ENCODE measurements around the gene SAPCD1. TPM values are rescaled to one million over a fixed set of nuclear protein-coding genes. Genes with fewer than 3 reads are reported as not detected.

Gene SAPCD1
- total RNA-seq (2014; rRNA removed; shearing (Covaris generic)) (2.5 TPM in 1 of 2 replicates, not detected in the other), polyA plus RNA-seq (2016; fragmentation: Nextera tagmentation; extraction: Ambion mirVana) (0.85 and 1.3 TPM in 2 replicates)

DNA sequence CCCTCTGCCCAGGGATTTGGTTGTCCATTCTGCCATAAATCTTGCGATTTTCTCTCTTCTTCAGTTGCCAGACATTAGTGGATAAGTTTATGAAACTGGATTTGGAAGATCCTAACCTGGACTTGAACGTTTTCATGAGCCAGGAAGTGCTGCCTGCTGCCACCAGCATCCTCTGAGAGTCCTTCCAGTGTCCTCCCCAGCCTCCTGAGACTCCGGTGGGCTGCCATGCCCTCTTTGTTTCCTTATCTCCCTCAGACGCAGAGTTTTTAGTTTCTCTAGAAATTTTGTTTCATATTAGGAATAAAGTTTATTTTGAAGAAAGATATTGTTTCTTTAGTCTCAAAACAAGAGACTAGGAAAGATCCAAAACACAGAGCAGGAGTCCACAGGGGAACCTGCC, at the start of gene SAPCD1:
Gene SAPCD1 (plus strand): TSS at position 301 of the 400 bp plus-strand sequence. CDS start 399 bp downstream, outside the sequence.
- no peak for DNase-seq

DNA sequence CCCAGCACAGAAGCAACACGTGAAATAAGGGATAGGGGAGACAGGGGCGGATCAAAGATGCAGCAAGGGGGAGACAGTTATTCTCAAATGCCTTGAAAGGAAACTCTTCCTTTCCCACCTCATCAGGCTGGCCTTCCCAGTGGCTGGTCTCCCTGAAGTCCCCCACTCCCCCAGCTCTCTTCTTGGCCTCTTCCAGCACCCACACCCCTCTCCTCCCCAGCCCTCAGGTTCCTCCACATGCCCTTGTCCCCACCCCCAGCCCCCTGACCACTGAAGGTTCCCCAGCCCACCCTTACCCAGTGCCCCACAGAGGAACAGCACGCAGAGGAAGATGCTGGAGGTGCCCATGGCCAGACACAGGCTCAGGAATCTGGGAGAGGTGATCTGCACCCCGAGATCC, 49.0 kb upstream of the SAPCD1 start:
- Histone ChIP-seq H2AFZ (no peak overlapping the region), H3K27me3 (replicated peaks; ENCODE audit: insufficient read depth) (no peaks in the 10 kb centered on the region), H4K20me1 (ENCODE audit: insufficient read depth) (no peaks in the 10 kb centered on the region), H3K4me3 (no peak overlapping the region), H3K9me3 (ENCODE audit: low read depth) (no peaks in the 10 kb centered on the region), H3K4me2 (ENCODE audit: unreplicated experiment) (no peak overlapping the region), H3K36me3 (ENCODE audit: low read depth) (no peaks in the 10 kb centered on the region), H3K9me2 (ENCODE audit: insufficient read depth) (no peaks in the 10 kb centered on the region), H3K79me2 (ENCODE audit: insufficient read depth) (no peaks in the 10 kb centered on the region), H3K9ac (no peak overlapping the region), H3K4me1 (ENCODE audit: insufficient read depth) (no peaks in the 10 kb centered on the region), H3K27ac (no peak overlapping the region), H3F3A (ENCODE audit: insufficient read depth) (no peaks in the 10 kb centered on the region)
- in situ Hi-C loops (cut with MboI), result no loop called here
- no peak for DNase-seq
- WGBS, 2 experiments (ENCODE audit: low coverage in 1 of 2, low lambda C conversion rate in 2 of 2, missing lambda C conversion rate in 2 of 2), result 68 to 78% methylated on average over 4 of the region's 4 CpGs
- TF ChIP-seq EZH2phosphoT487 (IDR thresholded peaks at IDR 0.05; ENCODE audit: insufficient read depth, low read depth), result no peak
- no peak for TF ChIP-seq EZH2 (IDR thresholded peaks at IDR 0.05; ENCODE audit: insufficient read depth, poor library complexity, severe bottlenecking)

More for the DNA sequence above, at the start of gene SAPCD1:
- H3K9ac ChIP-seq, result 0 out of 2 replicates have a peak within 1 kb of the TSS, but pooled peaks have one; percentile 15
- H3K27me3 ChIP-seq (replicated peaks; ENCODE audit: insufficient read depth), result no peaks in the 10 kb centered on the region
- no peak within 1 kb of the TSS for H3K4me2 ChIP-seq (ENCODE audit: unreplicated experiment)
- no peak within 1 kb of the TSS for H2AFZ ChIP-seq
- H3K4me3 ChIP-seq, result no peak within 1 kb of the TSS
- H3F3A ChIP-seq (ENCODE audit: insufficient read depth), result no peaks in the 10 kb centered on the region
- H3K9me3 ChIP-seq (ENCODE audit: low read depth), result no peaks in the 10 kb centered on the region
- no peaks in the 10 kb centered on the region for H3K79me2 ChIP-seq (ENCODE audit: insufficient read depth)
- H3K36me3 ChIP-seq (ENCODE audit: low read depth), result no peaks in the 10 kb centered on the region
- TF ChIP-seq EZH2phosphoT487 (IDR thresholded peaks at IDR 0.05; ENCODE audit: insufficient read depth, low read depth), result no peak
- TF ChIP-seq EZH2 (IDR thresholded peaks at IDR 0.05; ENCODE audit: insufficient read depth, poor library complexity, severe bottlenecking), result no peak
- WGBS, 2 experiments (ENCODE audit: low coverage in 1 of 2, low lambda C conversion rate in 2 of 2, missing lambda C conversion rate in 2 of 2), result 78 to 83% methylated on average over 4 of the region's 4 CpGs
- in situ Hi-C loops (cut with MboI), result no loop called here
- H4K20me1 ChIP-seq (ENCODE audit: insufficient read depth), result no peaks in the 10 kb centered on the region
- H3K4me1 ChIP-seq (ENCODE audit: insufficient read depth), result peaks cover 9% of the 10 kb centered on the region
- H3K27ac ChIP-seq, result no peak within 1 kb of the TSS
- H3K9me2 ChIP-seq (ENCODE audit: insufficient read depth), result no peaks in the 10 kb centered on the region

DNA sequence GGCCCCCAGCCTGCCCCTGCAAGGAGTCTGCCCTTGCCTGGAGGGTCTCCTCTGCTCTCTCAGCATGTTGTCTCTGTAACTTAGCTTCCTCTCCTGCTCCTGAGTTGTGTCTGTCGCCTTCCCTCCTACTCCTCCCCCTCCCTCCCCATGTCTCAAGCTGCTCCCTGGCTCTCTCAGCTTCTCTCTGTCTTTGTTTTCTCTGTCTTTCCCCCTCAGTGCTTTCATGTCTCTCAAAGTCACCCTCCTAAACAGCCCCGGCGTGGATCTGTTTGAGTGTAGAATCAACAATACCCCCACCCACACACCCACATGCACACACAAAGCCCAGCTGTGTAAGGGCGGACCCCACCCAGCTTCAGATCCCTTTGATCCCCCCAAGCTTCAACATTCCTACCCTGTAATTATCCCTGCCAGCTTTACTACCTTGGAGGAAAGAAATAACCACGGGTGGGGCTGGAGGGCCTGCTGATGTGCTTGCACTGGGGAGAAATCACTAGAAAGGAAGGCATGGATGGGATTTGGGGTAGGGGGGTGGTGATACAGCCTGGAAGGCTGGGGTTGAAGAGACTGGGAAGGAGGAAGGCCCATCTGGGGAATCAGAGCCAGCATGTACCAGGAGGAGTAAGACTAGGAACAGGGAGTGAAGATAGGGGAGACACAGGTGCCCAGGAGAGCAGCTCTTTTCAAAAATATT, 48.3 kb upstream of the SAPCD1 start:
- H3K9me2 ChIP-seq (ENCODE audit: insufficient read depth), result no peaks in the 10 kb centered on the region
- no peaks in the 10 kb centered on the region for H3F3A ChIP-seq (ENCODE audit: insufficient read depth)
- DNase-seq, result no peak
- no peak overlapping the region for H3K27ac ChIP-seq
- H3K79me2 ChIP-seq (ENCODE audit: insufficient read depth), result no peaks in the 10 kb centered on the region
- no peak overlapping the region for H3K4me3 ChIP-seq
- H3K9me3 ChIP-seq (ENCODE audit: low read depth), result no peaks in the 10 kb centered on the region
- H3K4me1 ChIP-seq (ENCODE audit: insufficient read depth), result no peaks in the 10 kb centered on the region
- no peaks in the 10 kb centered on the region for H3K27me3 ChIP-seq (replicated peaks; ENCODE audit: insufficient read depth)
- H3K36me3 ChIP-seq (ENCODE audit: low read depth), result no peaks in the 10 kb centered on the region
- no peaks in the 10 kb centered on the region for H4K20me1 ChIP-seq (ENCODE audit: insufficient read depth)
- no peak for TF ChIP-seq EZH2 (IDR thresholded peaks at IDR 0.05; ENCODE audit: insufficient read depth, poor library complexity, severe bottlenecking)
- TF ChIP-seq EZH2phosphoT487 (IDR thresholded peaks at IDR 0.05; ENCODE audit: insufficient read depth, low read depth), result no peak
- 44 to 50% methylated on average over 5 of the region's 5 CpGs for WGBS, 2 experiments (ENCODE audit: low coverage in 1 of 2, low lambda C conversion rate in 2 of 2, missing lambda C conversion rate in 2 of 2)
- in situ Hi-C loops (cut with MboI), result no loop called here
- H3K4me2 ChIP-seq (ENCODE audit: unreplicated experiment), result no peak overlapping the region
- no peak overlapping the region for H3K9ac ChIP-seq
- no peak overlapping the region for H2AFZ ChIP-seq

DNA sequence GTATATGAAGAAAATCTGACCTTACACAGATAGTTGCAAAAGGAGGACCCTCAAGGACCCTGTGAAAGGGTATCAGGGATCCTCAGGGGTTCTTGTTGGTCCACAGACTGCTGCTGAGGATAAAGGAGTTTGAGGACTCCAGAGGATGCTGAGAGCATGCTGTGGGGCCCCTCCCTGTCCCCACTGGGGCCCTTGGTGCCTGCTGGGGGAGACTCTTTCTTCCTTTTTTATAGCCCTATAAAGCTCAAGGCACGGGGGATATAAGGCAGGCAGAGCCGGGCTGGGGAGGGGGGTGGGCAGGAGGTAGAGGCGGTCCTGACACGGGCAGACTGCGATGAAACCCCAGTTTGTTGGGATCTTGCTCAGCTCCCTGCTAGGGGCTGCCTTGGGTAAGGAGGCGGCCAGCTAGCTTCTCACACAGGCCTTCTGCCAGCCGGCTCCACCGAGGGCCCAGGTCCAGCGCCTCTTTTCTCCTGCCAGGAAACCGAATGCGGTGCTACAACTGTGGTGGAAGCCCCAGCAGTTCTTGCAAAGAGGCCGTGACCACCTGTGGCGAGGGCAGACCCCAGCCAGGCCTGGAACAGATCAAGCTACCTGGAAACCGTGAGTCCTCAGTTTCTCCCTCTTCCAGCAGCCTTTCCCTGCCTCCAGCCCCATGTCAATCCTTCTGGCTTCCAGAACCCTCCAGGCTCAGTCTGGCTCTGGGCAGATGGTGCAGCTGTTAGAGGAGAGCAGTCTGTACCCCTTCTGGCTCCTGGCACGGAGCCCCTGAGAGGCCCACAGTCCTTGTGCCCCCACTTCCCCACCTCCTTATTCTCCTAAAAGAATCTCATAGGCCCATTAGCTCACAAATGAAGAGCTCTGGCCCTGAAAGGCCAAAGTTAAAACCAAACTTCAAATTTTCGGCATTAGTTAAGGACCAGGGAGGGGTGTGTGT, 47.2 kb upstream of the SAPCD1 start, which contains the start of gene LY6G6D:
Gene LY6G6D (plus strand): TSS at position 327 of the 937 bp plus-strand sequence. CDS start 8 bp downstream, at position 335.
- Histone ChIP-seq H3K9me2 (ENCODE audit: insufficient read depth) (no peaks in the 10 kb centered on the region), H3K9ac (no peak within 1 kb of the TSS), H3K36me3 (ENCODE audit: low read depth) (no peaks in the 10 kb centered on the region), H3K4me2 (ENCODE audit: unreplicated experiment) (no peak within 1 kb of the TSS), H3K4me1 (ENCODE audit: insufficient read depth) (no peaks in the 10 kb centered on the region), H4K20me1 (ENCODE audit: insufficient read depth) (no peaks in the 10 kb centered on the region), H3F3A (ENCODE audit: insufficient read depth) (no peaks in the 10 kb centered on the region), H3K4me3 (no peak within 1 kb of the TSS), H3K9me3 (ENCODE audit: low read depth) (no peaks in the 10 kb centered on the region), H3K27me3 (replicated peaks; ENCODE audit: insufficient read depth) (no peaks in the 10 kb centered on the region), H3K27ac (no peak within 1 kb of the TSS), H2AFZ (no peak within 1 kb of the TSS), H3K79me2 (ENCODE audit: insufficient read depth) (no peaks in the 10 kb centered on the region)
- WGBS, 2 experiments (ENCODE audit: low coverage in 1 of 2, low lambda C conversion rate in 2 of 2, missing lambda C conversion rate in 2 of 2), result 59 to 60% methylated on average over 12 to 16 of the region's 16 CpGs
- TF ChIP-seq EZH2 (IDR thresholded peaks at IDR 0.05; ENCODE audit: insufficient read depth, poor library complexity, severe bottlenecking) (no peak), EZH2phosphoT487 (IDR thresholded peaks at IDR 0.05; ENCODE audit: insufficient read depth, low read depth) (no peak)
- no peak for DNase-seq
- in situ Hi-C loops (cut with MboI), result no loop called here
